ENCODE measurements around the gene GEN1.

The GEN1 gene

GRCh38 chr2:17830053-17831034 lies 76.4 kb downstream of the GEN1 start:
- DNase-seq = no peak

GRCh38 chr2:17835516-17835915 lies 81.6 kb downstream of the GEN1 start:
- DNase-seq = no peak

Data from activated CD4-positive, alpha-beta T cell treated with anti-CD3 and anti-CD28 coated beads for 1 hour (primary cell).